Spleen (tissue), 7 donors: ENCODE data around the gene UTP25.
"Not testable (repeated sequence)": the region's sequence is repeated elsewhere in the genome, so short reads cannot be mapped to it uniquely, and the experiment has no call there.

Experiments
- POLR2A ChIP-seq, 3 donors: fragments of 450-650 bp; IDR thresholded peaks; one replicate each; pipeline ENCODE4 v1.5.1; 2017; ENCODE audit warnings: antibody characterized with exemption in 3 of 3, mild to moderate bottlenecking in 1 of 3
- TF ChIP-seq, protein P1 (sequence below), 11 experiments: fragments of 200-600 bp in 7 of 11; fragments of 450-650 bp in 4 of 11; sonication (generic) in 4 of 11; IDR thresholded peaks in 8 of 11; conservative IDR thresholded peaks in 3 of 11; 1 replicate in 7 of 11; 2 replicates in 4 of 11; pipeline versions ENCODE4 v1.4.0 to v1.8.0; 2016 to 2021; ENCODE audit warnings: antibody characterized with exemption in 11 of 11, inconsistent platforms in 4 of 11, mild to moderate bottlenecking in 1 of 11
- donor health status: DM: no; HTN: no; CAD: no; lungs with moderate emphysema.
- donor health status: DM: no; HTN: no; CAD: no.
- donor health status: DM: no; HTN: no; CAD: no.

DNA sequence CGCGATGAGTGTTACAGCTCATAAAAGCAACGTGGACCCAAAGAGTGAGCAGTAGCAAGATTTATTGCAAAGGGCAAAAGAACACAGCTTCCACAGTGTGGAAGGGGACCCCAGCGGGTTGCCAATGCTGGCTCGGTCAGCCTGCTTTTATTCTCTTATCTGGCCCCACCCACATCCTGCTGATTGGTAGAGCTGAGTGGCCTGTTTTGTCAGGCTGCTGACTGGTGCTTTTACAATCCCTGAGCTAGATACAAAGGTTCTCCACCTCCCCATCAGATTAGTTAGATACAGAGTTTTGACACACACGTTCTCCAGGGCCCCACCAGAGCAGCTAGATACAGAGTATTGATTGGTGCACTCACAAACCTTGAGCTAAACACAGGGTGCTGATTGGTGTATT, 70.5 kb downstream of the UTP25 start:
- not testable (repeated sequence) for TF ChIP-seq POLR2A (IDR thresholded peaks at IDR 0.05)
- TF ChIP-seq, protein P1, sequence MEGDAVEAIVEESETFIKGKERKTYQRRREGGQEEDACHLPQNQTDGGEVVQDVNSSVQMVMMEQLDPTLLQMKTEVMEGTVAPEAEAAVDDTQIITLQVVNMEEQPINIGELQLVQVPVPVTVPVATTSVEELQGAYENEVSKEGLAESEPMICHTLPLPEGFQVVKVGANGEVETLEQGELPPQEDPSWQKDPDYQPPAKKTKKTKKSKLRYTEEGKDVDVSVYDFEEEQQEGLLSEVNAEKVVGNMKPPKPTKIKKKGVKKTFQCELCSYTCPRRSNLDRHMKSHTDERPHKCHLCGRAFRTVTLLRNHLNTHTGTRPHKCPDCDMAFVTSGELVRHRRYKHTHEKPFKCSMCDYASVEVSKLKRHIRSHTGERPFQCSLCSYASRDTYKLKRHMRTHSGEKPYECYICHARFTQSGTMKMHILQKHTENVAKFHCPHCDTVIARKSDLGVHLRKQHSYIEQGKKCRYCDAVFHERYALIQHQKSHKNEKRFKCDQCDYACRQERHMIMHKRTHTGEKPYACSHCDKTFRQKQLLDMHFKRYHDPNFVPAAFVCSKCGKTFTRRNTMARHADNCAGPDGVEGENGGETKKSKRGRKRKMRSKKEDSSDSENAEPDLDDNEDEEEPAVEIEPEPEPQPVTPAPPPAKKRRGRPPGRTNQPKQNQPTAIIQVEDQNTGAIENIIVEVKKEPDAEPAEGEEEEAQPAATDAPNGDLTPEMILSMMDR (IDR thresholded peaks at IDR 0.05 in 8 of 11, conservative IDR thresholded peaks at IDR 0.05 in 3 of 11): not testable (repeated sequence)
